ENCODE data around the gene SLC13A2.

Gene SLC13A2

DNA sequence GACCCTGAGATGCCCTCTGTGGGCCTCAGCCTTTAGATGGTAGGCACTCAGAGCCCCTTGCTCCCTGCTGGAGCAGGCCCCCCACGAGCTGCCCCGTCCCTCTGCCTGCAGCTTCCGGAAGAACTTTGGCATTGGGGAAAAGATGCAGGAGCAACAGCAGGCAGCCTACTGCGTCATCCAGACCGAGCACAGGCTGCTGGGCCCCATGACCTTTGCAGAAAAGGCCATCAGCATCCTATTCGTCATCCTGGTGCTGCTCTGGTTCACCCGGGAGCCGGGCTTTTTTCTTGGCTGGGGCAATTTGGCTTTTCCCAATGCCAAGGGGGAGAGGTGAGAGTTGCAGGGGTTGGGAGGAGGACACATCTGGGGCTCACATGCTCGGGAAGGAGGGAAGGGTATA, 20.0 kb downstream of the SLC13A2 start:
- DNase-seq = no peak

DNA sequence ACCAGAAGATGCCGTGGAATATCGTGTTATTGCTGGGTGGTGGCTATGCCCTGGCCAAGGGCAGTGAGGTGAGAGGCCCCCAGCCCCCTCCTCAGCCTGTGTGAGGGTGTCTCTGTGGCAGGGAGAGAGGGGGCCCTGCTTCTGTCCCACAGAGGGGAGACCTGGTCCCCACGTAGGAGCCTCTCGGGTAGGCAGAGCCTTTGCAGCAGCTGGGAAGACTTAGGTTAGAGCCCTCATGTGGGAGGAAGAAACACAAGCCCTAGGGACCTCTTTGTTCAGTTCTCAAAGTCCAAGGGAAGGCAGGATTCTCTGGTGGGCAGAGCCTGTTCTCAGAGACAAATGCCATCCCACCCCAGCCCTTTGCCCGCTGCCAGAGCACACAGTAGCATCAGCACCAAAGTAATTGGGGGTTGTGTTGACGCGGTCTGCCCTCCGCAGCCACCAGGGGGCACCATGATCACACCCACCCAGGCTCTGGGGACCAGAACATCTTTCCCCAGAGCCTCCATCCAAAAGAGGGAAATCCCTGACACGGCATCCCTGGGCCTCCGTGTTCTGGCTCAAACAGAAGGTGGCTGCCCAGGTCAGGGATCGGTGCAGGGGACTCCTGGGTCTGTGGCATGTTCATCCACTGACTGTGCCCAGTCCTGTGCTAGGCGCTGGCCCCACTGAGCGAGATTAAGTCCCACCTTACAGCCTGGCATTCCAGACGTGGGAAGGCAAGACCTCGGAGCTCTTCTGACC, 21.2 kb downstream of the SLC13A2 start:
- peak; percentile 61 for DNase-seq

DNA sequence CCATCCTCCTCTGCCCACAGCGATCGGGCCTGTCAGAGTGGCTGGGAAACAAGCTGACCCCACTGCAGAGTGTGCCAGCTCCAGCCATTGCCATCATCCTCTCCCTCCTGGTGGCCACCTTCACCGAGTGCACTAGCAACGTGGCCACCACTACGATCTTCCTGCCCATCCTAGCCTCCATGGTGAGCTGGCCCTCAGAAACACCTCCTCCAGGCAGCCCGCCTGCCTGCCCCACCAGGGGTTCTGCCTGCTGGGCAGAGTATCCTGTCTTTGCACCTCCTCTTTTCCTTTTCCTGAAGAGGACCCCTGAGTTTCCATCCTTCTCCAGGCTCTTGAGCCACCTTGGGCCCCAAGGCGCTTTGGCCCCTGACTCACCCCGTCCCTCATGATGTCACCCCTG, 22.2 kb downstream of the SLC13A2 start:
- DNase-seq = no peak

DNA sequence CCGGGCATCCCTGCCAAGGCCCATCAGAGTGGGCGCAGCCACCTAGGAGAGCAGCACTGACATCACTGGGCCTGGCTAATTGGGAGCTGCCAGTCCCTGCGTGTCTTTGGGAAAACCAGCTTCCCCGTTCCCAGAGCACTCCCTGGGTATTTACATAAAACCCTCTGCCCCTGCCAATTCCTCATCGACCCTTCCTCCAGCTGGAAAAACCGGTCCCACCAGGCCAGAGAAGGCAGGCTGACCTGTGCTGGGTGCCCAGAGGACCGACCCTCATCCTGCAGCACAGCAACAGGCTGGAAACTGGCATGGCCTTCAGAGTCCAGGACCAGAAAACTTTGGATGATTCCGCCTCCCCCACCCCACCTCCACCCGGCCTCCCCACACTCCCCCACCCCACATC, 24.5 kb downstream of the SLC13A2 start:
- DNase-seq = no peak

DNA sequence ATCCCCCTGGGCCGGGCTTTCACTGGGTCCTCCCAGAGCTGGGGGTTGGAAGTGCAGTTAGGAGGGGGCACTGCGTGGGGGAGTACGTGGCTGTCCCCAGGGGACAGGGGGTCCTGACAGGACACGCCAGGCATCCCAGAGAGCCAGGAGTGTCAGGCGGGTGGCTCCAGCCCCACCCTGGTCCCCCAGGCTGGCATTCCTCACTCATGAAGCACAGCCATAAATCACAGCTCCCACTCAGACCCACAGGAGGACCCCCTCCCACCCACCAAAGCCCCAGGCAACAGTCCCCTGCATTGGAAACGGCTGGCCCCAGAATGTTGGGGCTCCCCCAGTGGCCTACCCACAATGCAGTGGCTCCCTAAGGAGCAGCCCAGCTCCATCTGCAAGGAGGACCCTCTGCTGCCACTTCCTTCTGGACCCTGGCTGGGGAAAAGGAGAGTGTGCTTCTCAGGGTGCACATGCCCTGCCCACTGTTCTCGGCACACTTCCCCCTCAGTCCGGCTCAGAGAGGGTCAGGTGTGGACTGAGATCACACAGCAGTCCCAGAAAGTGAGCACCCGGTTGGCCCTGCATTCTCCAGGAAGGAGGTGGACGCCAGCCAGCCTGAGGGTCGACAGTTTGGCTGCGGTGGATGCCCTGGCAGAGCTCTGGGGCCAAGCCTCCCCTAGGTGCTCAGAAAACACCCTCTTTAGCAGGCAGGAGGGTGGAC, 25.4 kb downstream of the SLC13A2 start:
- no peak for DNase-seq

DNA sequence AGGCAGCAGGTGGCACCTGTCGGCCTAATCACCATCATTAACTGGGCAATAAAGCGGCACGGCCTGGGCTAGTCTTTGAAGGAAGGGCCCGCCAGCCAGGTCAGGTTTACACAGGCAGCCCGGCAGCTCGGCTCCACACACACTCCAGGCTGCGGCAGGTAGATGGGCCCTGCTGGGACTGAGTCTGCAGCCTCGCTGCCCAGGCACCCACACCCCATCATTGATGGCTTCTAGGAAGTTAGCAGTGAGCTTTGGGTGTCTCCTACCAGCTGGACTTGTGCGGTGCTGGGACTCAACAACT, 25.9 kb downstream of the SLC13A2 start:
- DNase-seq = no peak

DNA sequence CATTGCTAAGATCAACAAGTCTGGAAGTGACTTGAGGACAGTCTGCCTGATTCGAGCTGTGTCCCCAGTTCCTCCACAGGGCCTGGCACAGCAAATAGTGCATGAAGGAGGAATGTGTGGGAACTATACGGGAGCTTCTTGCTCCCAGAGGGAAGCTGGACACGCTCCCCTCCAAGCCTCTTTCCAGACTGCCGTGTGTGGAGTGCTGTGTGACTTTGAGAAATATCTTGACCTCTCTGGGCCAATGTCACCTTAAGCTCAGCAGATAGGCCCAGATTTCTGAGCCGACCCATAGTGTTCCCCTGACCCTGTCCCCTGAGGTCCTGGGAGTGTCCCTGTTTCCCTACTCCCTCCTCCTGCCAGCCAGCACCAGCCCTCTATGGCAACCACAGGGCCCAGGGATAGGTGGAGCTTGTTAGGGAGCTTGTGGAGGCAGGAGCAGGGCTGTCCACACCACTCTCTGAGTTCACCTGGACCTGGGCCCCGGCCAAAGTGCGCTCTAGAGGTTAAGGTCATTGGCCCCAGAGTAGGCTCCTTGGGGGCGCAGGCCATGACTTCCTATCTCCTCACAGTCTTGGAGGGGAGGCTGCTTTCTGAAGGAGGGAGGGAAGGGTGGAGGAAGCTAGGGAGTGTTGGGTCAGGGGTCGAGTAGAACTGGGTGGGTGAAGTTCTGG, 26.4 kb downstream of the SLC13A2 start:
- DNase-seq = no peak

DNA sequence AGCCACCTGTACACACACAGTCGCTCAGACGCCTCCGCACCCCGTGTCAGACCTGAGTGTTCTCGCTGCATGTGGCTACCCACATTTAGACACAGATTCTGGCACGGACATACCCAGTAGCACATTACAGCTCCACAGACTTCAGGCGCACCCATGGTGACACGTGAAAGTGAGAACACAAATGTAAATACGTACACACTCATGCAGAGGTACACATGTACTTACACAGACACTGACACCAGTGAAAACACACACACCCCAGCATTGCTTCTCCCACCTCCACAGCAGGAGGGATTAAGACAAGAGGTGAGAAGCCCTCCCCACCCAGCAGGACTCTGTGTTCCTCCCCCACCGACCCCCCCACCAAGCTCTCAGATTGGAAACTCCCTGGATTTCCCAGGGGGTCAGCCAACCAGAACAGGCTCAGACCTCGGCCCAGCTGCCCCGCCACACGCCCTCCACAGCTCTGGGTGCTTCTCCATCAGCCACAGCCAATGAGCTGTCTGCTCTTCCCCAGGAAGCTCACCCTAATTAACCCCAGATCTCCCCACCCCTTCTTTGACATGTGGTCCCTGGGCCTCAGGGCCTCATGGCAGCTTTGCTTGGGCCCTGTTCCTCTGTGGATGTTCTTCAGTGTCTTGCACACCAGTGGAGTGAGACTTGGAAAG, 27.4 kb downstream of the SLC13A2 start:
- no peak for DNase-seq

DNA sequence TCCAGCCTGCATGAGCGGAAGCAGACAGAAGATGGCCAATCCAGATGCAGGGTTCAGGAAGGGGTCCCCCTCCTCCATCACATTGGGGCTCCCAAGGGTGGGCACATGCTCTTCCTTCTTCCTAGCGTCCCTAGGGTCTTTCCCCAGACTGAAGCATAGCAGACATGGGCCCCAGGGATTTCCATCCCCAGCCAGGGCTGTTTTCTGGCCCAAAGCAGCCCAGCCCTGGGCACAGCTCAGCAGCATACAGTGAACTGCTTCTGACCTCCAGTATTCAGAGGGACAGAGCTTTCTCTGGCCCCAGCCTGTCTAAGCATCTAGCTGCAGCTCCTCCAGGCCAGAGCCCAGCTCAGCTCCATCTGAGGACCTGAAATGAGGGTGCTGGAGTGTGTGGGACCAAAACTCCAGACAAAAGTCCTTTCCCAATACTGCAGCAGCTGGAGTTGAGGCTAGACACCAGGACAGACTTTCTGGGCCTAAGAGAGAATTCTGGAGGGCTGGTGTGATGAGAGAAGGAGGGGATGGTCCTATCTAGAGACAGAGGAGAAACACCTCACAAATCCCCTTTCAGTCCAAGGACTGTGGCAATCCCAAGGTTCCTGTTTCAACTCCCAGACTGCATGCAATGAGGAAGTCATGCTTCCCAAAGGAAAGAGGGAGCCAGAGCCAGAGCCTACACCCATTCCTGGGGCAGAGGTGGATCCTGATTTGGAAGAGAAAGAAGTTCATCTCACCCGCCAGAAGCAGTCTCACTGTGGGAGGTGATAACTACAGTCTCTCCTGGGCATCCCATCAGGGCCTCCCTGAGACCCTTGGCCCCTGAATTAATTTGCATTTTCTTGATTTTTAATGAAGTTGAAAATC, 28.2 kb downstream of the SLC13A2 start:
- DNase-seq = no peak

DNA sequence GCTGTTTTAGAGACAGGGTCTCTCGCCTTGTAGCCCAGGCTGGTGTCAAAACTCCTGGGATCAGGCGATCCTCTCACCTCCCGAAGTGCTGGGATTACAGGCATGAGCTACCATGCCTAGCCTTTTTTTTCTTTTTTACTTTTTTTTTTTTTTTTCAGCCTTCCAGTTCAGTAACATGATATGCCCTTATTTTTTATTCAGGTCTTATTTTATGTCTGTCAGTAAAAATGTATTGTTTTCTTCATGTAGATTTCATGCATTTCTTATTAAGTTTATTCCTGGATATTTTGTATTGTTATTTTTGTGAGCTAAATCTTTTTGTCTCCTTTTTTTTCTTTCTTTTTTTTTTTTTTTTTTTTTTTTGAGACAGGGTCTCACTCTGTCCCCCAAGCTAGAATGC, 30.0 kb downstream of the SLC13A2 start:
- no peak for DNase-seq

DNA sequence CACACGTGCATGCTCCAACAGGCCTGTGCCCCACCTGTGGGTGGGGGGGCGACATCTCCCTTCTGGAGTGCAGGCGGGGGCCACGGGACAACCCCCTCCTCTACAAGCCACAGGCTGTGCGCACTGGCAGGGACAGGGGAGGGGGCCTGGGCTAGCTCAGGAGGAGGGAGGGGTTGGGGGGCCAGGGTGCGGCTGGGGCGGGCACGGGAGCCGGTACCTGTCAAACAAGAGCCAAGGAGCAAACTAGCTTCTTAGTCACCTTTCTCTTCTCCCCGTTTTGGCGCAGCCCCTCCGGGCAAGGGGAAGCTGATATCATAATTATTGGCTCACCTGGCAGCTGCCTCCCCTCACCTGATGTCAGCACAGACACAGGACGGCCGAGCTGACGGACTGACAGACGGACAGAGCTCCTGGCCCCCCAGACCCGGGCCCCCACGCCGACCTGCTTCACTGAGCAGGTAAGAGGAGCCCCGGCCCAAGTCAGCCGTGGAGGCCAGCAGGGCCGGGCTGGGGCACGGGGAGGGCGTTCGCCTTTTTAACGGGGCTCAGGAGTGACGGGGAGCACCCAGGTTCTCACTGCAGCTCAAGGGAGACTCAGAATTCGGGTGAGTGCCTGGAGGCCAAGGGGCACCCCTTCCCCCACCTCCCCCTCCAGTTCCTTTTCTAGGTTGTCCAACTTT, 32.7 kb downstream of the SLC13A2 start, which contains the start of gene FOXN1:
Gene FOXN1 (plus strand): TSS at position 363 of the 680 bp plus-strand sequence. CDS start 17,622 bp downstream, outside the sequence.
- DNase-seq = no peak

DNA sequence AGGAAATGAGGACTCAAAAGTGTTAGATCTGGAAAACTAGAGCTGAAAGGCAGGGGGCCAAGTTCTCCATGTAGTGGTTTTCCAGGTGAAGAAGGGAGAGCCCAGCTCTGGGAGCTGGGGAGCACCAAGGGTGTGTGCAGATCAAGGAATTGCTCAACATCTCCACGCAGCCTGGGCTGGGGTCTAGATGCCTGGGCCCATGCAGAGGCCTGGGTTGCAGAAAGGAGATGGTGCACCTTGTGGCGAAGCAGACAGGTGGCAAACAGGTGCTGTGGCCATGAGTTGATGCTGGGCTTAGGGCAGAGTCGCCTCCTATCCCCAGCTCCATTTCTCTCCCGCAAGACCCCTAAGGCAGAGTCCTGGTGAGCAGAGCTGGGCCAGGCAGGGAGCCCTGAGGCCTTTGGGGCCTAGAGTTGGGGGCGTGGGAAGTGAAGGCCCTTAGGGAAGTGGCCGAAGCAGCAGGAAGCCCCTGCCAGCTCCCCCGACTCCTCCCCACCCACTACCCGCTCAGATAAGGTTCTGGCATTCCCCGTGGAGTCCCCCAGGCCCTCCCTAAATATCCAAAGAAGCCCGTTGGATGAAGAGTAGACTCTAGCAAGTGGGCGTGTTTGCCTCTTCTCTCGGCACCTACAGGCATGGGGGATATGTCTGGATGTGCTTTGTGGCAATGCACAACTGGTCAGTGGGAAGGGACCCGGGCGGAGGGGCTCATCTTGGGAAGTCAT, 33.5 kb downstream of the SLC13A2 start:
- no peak for DNase-seq

DNA sequence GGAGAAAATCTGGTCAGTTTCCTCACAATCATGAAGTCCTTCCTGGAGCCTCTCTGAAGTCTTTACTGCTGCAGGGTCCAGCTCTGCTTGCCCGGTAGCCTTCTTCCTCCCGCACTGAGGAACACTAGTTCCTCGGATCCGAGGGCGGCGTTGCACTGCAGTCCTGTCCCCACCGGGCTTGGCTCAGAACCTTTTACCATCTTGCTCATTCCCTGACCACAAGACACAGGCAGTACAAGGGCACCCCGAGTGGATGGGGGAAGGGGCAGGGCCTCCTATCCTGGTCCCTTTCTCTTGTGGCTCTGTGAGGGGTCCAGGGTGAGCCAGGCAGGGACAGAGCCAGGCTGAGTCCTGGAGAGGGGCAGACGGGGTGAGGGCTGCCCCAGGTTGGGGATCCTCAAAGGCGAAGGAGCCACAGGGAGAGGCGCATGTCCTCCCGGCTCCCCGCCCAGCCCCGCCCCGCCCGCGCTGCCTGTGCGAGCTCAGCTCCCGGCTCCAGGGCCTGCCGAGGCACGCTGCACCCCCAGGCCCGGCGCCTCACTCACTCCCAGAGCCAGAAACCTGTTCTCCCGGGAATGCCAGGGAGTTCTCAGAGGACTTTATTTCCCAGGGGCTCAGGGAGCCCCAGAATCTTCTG, 34.2 kb downstream of the SLC13A2 start:
- DNase-seq = no peak

DNA sequence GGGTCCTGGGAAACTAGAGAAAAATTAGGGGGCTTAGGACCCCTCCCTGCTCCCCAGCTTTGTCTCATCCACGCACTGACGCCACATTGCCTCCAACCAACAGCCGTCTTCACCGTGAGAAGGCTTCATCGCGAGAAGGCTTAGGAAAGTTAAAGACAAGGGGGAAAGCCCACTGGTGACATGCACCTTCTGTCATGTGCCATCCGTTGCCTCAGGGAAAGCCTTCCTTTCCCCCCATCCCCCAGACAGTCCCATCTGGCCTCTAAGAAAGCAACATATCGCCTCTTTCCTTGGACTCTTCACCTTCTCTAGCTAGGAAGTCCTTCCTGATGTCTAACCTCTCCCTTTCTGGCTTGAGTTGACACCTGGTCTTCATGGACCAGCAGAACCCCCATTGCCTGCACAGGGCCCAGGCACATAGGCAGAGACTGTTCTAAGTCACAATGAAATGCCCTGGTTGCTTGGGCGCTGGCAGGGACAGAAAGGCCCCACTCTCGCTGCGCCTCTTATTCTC, 34.8 kb downstream of the SLC13A2 start:
- DNase-seq = no peak

DNA sequence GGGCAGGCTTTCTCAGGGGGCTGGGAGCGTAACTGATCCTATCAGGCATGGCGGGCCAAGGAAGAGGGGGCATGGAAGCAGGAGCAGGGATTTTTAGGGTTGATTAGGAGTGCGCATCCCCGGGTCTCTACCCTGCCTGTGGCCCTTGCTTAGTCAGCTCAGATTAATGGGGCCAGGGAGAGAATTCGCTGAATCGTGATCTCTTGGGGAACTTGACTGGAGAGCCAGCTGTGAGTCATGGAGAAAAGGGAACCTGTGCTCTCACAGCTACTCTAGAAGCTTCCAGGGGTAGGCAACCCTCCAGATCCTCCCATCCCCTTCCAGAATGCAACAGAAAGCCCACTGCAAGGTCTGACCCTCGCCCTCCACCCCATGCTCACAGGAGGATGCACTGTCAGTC, 36.3 kb downstream of the SLC13A2 start:
- no peak for DNase-seq

DNA sequence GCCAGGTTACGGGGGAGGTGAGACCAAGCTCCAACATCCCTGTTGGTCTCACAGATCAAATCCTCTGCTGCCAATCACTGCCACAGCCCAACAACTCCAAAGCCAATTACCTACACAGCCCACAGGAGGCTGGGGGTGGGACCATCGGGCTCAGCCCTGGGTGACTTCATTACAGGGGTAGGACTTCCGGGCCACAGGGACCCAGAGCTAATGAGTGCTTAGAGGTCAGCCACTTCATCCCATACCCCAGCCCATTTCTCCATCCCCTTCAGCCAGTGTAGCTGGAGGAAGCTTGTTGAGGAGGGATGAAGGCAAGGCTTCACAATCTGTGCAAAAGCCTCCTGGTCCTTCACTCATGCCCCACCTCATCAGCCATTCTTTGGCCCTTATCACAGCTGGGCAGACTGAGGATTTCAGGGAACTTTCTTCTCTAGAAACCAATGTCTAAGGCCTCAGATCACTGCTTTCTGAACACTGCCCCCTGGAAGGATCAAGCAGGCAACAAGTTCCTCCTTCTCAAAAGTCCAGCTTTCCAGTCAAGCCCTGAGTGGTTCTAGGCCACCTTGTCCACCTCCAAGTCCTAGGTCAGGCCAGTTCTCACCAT, 38.5 kb downstream of the SLC13A2 start:
- DNase-seq = no peak

DNA sequence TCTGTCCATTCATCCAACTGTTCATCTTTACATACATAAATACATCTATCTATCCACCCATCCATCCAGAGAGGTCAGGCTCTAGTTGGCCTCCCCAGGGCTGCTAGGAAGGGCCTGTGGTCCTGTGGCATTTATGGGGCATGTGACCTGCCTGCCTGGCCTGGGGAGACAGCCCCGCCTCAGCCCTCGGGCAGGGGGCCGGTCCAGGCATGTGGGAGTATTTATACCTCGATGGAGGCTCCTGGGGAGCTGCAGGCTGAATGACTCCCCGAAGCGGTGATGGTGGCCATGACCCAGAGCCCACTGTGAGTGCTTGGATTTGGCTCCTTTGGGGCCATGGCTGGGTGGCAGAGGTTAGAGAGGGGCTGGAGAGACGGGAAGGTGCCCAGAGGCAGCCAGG, 40.0 kb downstream of the SLC13A2 start:
- no peak for DNase-seq

DNA sequence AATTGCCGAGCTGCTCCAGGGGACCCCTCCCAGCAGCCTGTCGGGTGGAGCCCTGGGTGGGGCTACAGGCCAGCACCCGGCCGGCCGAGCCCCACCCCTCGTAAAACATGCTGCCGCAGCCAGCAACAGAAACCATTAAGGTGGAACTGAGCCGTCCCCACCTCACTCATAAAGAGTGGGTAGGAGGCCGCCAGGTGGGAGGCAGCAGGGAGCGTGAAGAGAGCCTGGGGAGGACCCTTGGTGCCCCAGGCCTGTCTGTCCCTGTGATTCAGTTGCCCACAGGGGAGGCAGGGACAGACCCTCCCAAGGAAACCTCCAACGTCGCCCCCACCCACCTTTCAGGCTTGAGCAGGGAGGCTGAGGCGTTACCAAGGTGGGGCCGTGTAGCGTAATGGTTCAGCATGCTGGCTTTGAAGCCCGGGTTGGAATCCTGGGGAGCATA, 41.1 kb downstream of the SLC13A2 start:
- no peak for DNase-seq

DNA sequence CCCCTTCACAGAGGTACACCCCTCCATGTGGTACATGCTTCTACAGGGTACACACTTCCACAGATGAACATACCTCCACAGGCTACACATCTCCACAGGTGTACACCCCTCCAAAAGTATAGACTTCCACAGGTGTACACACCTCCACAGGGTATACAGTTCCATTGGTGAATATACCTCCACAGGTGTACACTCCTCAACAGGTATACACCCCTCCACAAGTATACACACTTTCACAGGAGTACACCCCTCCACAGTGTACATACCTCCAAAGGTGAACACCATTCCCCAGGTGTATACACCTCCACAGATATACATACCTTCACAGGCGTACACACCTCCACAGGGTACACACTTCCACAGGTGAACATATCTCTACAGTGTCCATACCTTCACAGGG, 42.1 kb downstream of the SLC13A2 start:
- no peak for DNase-seq

DNA sequence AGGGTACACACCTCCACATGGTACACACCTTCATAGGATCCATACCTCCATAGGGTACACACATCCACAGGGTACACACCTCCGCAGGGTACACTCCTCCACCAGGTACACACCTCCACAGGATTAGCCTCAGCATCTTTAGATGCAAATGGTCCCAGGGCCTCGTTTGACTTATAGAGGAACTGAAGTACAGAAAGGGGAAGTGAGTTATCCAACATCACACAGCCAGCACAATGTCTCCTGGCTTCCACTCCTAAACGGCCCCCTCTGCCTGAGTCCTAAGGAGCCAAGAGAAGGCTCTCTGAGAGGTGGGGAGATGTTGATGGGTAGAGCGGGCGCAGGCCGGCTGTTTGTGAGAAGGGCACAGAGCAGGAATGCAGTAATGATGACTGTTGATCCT, 44.7 kb downstream of the SLC13A2 start:
- DNase-seq = no peak

Data from activated effector memory CD4-positive, alpha-beta T cell treated with Interleukin-2 at 50 U/mL for 16 hours (primary cell).